GM19193 (cell line): Measurements from ENCODE around the gene PRR22.

Source experiments
- POLR2A ChIP-seq: IDR thresholded peaks from 4 replicates; pipeline ENCODE4 v1.6.1; 2011; ENCODE audit not compliant: insufficient read depth, insufficient read length; ENCODE audit errors: extremely low read depth

Gene PRR22

DNA sequence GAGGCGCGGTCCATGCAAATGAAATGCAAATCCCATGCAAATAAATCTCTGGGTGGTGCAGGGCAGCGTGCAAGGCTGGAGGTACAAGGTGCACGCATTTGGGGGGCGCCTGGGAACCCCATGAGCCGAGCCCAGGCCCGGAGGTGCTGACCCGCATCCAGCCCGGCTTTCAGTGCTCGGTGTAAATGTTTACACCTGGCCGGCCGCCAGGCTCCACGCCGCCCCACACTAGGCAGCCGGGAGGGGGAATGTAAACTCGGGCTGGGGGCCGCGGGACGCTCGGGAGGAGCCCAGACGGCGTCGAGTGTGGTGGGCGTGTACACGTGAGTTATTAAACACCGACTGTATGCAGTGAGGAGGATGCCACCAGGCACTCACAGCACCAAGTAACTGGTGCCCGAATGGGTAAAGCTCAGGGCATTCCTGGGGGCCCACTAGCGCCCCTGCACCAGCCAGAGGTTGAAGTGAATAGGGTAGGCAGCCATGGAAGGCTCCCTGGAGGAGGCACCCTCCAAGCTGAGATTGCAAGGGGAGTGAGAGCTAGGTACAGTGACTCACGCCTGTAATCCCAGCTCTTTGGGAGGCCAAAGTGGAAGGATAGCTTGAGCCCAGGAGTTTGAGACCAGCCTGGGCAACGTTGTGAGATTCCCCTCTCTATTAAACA, 37.8 kb upstream of the PRR22 start:
- TF ChIP-seq POLR2A = no peak

GRCh38 chr19:5821521-5822180, 37.1 kb upstream of the PRR22 start:
- no peak for TF ChIP-seq POLR2A

DNA sequence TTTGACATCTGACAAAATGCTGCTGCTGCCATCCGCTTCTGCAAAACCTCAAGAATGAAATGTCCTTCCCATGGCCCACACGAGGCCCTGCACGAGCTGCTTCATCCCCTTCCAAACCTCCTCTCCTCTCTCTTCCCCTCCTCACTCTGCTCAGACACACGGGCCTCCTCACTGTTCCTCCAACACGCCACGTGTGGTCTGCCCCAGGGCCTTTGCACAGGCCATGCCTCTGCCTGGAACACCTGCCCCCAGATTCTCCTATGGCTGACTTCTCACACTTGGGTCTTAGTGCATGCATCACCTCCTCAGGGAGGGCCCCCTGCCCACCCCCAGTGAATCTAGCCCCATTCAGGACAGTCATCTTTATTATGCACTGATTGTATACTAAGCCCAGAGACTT, 36.2 kb upstream of the PRR22 start:
- no peak for TF ChIP-seq POLR2A

DNA sequence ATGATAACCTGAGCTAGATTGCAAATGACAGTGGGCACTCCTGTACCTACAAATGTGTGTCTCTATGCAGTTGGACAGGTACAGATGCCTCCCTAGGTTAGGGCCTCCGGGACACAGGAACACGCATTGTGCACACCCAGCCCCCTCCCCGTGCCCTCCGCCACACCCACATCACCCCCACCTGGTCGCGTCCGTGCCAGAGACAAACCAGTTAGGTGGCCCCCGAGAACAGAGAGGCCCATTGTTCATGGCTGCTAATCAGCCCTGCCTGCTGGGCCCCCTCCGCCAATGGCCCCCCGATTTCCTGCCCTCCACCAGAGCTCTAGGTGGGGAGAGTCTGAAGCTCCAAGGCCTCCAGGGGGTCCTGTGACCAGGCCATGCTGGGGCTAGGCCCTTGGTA, 34.0 kb upstream of the PRR22 start:
- no peak for TF ChIP-seq POLR2A

GRCh38 chr19:5817218-5817617, 32.7 kb upstream of the PRR22 start:
- no peak for TF ChIP-seq POLR2A

GRCh38 chr19:5814852-5815246, 30.3 kb upstream of the PRR22 start:
- no peak for TF ChIP-seq POLR2A

DNA sequence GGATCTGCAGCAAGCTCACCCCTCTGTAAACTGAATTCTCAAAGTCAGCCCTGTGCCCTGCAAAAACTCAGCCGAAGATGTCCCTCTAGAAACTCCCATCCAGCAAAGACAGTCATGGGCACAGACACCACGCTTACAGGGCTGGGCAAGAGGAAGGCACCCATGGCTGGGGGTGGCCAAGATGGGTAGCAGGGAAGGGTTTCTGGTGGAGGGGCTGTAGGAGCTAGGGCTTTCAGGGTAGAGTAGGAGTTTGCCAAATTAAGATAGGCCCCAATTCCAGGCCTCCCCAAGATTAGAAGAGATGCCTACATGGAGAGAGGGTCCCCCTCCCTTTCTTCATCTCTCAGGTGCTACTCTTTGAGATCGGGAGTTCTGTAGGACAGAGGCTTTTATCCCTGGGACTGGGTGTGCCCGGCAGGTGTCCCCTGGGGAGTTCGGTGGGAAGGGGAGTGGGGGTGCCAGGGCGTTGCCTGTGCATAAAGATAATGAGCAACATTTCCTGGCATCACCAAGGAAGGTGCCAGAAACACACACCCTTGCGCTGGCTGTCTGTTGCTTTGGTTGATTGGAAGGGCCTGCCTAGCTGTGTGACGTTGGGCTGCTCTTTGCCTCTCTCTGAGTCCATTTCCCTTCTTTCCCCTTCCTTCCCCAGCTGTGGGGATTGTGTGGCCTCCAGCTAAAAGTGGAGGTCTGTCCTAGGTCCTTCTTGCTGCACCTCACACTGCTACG, 29.7 kb upstream of the PRR22 start:
- no peak for TF ChIP-seq POLR2A

GRCh38 chr19:5811117-5811516, 26.6 kb upstream of the PRR22 start:
- no peak for TF ChIP-seq POLR2A

- no peak for TF ChIP-seq POLR2A
Observed at GRCh38 chr19:5809469-5809868, 24.9 kb upstream of the PRR22 start.

DNA sequence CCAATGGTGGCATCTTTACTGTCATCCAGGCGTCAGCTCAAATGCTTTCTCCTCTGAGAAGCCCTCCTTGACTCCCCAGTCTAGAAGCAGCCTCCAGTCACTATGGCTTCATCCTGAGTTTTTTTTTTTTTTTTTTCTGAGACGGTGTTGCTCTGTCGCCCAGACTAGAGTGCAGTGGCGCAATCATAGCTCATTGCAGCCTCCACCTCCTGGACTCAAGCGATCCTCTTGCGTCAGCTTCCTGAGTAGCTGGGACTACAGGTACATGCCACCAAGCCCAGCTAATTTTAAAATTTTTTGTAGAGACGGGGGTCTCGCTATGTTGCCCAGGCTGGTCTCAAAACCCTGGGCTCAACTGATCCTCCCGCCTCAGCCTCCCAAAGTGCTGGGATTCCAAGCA, 24.5 kb upstream of the PRR22 start:
- TF ChIP-seq POLR2A = no peak

DNA sequence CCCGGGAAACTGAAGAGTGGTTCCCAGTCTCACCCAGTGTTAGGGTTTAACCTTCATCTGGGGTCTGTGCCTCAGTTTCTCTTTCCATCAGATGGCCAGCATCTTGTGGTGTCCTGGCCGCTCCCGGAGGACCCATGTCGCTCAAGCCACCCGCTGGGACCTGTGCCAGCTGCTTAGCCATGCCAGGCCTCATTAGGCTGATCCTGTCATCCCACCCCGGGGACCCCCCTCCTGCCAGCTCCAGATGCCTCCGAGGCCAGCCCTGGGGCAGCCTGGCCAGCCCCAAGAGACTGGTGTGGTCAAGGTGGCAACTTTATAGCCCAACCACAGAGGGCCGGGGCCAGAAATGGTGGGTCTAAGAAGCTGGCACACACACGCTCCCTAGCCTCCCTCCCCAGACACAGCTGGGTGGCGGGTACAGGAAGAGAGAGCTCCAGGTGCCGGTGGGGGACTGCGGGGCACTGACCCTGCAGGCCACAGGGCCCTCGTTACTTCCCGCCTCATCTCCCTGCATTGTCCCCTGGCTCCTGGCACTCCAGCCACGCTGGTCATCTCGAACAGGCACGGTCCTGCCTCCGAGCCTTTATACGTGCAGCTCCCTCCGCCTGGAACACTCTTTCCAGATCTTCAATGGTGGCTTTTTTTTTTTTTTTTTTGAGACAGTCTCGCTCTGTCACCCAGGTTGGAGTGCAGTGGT, 23.7 kb upstream of the PRR22 start:
- TF ChIP-seq POLR2A = no peak

- no peak for TF ChIP-seq POLR2A
Observed at GRCh38 chr19:5806905-5807304, 22.4 kb upstream of the PRR22 start.

- no peak for TF ChIP-seq POLR2A
Observed at GRCh38 chr19:5806133-5806489, 21.6 kb upstream of the PRR22 start.

- no peak for TF ChIP-seq POLR2A
Observed at GRCh38 chr19:5805462-5806132, 21.1 kb upstream of the PRR22 start.

DNA sequence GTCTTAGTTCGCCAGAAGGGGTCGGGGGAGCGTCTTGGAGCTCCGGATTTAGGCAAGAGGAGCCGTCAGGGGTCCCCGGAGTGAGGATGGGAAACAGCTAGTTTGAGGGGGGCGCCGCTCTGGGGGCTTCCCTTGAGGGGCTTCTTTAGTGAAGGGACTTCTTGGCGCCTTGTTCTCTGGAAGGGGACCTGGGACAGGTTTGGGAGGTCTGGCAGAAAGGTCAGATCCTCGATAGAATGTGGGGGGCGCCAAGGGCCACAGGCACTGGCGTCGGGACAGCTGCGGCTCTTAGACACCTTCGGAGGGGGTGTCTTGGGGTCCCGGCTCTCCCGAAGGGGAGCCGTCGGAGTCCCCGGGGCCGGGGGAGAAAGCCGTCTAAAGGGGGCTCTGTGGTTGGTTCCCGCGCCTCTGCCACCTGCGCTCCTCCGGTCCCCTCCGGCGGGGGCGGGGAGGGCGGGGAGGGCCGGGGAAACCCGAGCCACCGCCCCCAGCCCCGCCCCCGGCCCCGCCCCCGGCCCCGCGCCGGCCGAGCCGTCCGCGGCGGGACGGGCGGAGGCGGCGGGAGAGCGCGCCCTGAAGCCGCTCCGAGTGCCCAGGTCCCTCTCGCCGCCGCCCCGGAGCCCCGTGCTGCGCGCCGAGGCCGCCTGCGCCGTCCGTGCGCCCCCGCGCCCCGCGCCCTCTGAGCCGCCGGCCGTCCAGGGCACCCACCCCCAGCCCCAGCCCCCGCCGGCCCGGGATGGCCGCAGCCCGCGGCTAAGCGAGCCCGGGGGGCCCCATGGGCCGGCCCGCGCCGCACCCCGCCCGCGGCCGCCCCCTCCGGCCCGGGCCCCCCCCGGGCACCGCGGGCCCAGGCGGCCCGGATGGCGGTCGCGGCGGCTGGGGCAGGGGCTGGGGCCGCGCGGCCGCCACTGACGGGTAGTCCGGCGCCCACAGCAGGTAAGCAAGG, 20.2 kb upstream of the PRR22 start, which contains the start of gene NRTN:
Gene NRTN (plus strand): TSS at position 552 of the 946 bp plus-strand sequence. CDS start 19,099 bp downstream, outside the sequence.
- no peak for TF ChIP-seq POLR2A
